GM21526 (cell line): Measurements from ENCODE around the gene SLC4A1AP.
A peak's percentile ranks its signal among the peaks of the same experiment; 100 is the strongest.
"Not testable (repeated sequence)": the region's sequence is repeated elsewhere in the genome, so short reads cannot be mapped to it uniquely, and the experiment has no call there.

Experiments used
- ATAC-seq: cut with Tn5 transposase; IDR thresholded peaks from one replicate; pipeline ENCODE4 v1.9.1; 2021; ENCODE audit warnings: moderate library complexity; ENCODE audit not compliant: unreplicated experiment, low FRiP score

The SLC4A1AP gene

GRCh38 chr2:27663285-27664153 lies at the start of gene SLC4A1AP, which contains the start of gene SUPT7L:
TSS of gene SLC4A1AP (plus strand) at chr2:27663889. CDS start at chr2:27663915, 26 bp downstream.
TSS of gene SUPT7L (minus strand) at chr2:27663614. CDS start at chr2:27662192, 1,422 bp downstream.
- ATAC-seq: peak; percentile 55

GRCh38 chr2:27613985-27614384 lies 49.7 kb upstream of the SLC4A1AP start:
- ATAC-seq: no peak

GRCh38 chr2:27615316-27615715 lies 48.4 kb upstream of the SLC4A1AP start:
- ATAC-seq: no peak

GRCh38 chr2:27621524-27621923 lies 42.2 kb upstream of the SLC4A1AP start:
- no peak for ATAC-seq

- no peak for ATAC-seq
Observed at GRCh38 chr2:27622921-27623384, 40.7 kb upstream of the SLC4A1AP start.

GRCh38 chr2:27624943-27625342 lies 38.7 kb upstream of the SLC4A1AP start:
- no peak for ATAC-seq

- ATAC-seq: not testable (repeated sequence)
Observed at GRCh38 chr2:27626323-27626722, 37.4 kb upstream of the SLC4A1AP start.

GRCh38 chr2:27626921-27627320 lies 36.8 kb upstream of the SLC4A1AP start:
- ATAC-seq: not testable (repeated sequence)

- ATAC-seq: no peak
Observed at GRCh38 chr2:27627963-27628766, 35.5 kb upstream of the SLC4A1AP start.

- ATAC-seq: peak; percentile 94
Observed at GRCh38 chr2:27628767-27629709, 34.7 kb upstream of the SLC4A1AP start, which contains the start of the genes CCDC121 and GPN1. TSS of gene CCDC121 (minus strand) at chr2:27629012. CDS start at chr2:27627799, 1,213 bp downstream. TSS of gene GPN1 (plus strand) at chr2:27629050. CDS start at chr2:27629059, 9 bp downstream.

GRCh38 chr2:27630257-27630656 lies 33.4 kb upstream of the SLC4A1AP start:
- ATAC-seq: not testable (repeated sequence)

GRCh38 chr2:27634291-27634690 lies 29.4 kb upstream of the SLC4A1AP start:
- no peak for ATAC-seq

- no peak for ATAC-seq
Observed at GRCh38 chr2:27636766-27637165, 26.9 kb upstream of the SLC4A1AP start.

GRCh38 chr2:27638037-27638637 lies 25.6 kb upstream of the SLC4A1AP start:
- ATAC-seq: no peak

GRCh38 chr2:27638709-27639108 lies 25.0 kb upstream of the SLC4A1AP start:
- no peak for ATAC-seq

- no peak for ATAC-seq
Observed at GRCh38 chr2:27640722-27641245, 22.9 kb upstream of the SLC4A1AP start.

- ATAC-seq: no peak
Observed at GRCh38 chr2:27645197-27645596, 18.5 kb upstream of the SLC4A1AP start.

GRCh38 chr2:27647289-27647688 lies 16.4 kb upstream of the SLC4A1AP start:
- no peak for ATAC-seq

GRCh38 chr2:27647737-27648136 lies 16.0 kb upstream of the SLC4A1AP start:
- no peak for ATAC-seq
